GM21723 (cell line): ENCODE measurements around the gene AQP10.
"Not testable (repeated sequence)": the region's sequence is repeated elsewhere in the genome, so short reads cannot be mapped to it uniquely, and the experiment has no call there.

Experiments used
- ATAC-seq: cut with Tn5 transposase; IDR thresholded peaks from one replicate; pipeline ENCODE4 v1.9.1; 2021; ENCODE audit warnings: mild to moderate bottlenecking, moderate library complexity; ENCODE audit not compliant: unreplicated experiment

Gene AQP10

GRCh38 chr1:154323493-154323892, 2.6 kb downstream of the AQP10 start:
- ATAC-seq = no peak

GRCh38 chr1:154324241-154324640, 3.3 kb downstream of the AQP10 start:
- ATAC-seq = no peak

- ATAC-seq = no peak
Observed at GRCh38 chr1:154324669-154325582, 4.0 kb downstream of the AQP10 start, which contains the start of gene ATP8B2. ATP8B2 (plus strand) TSS chr1:154325525; CDS start chr1:154328142, 2,617 bp downstream.

- no peak for ATAC-seq
Observed at GRCh38 chr1:154325583-154326545, 5.0 kb downstream of the AQP10 start.

- no peak for ATAC-seq
Observed at GRCh38 chr1:154326546-154327465, 5.9 kb downstream of the AQP10 start.

- no peak for ATAC-seq
Observed at GRCh38 chr1:154327466-154328317, 6.8 kb downstream of the AQP10 start.

- no peak for ATAC-seq
Observed at GRCh38 chr1:154328318-154329151, 7.6 kb downstream of the AQP10 start.

- ATAC-seq = no peak
Observed at GRCh38 chr1:154329152-154329521, 8.2 kb downstream of the AQP10 start.

- ATAC-seq = no peak
Observed at GRCh38 chr1:154329551-154330131, 8.7 kb downstream of the AQP10 start.

GRCh38 chr1:154330669-154331068, 9.8 kb downstream of the AQP10 start:
- ATAC-seq = no peak

GRCh38 chr1:154334079-154335024, 13.5 kb downstream of the AQP10 start:
- no peak for ATAC-seq

- no peak for ATAC-seq
Observed at GRCh38 chr1:154335025-154335714, 14.3 kb downstream of the AQP10 start.

- ATAC-seq = no peak
Observed at GRCh38 chr1:154337253-154337894, 16.5 kb downstream of the AQP10 start.

GRCh38 chr1:154338875-154339274, 18.0 kb downstream of the AQP10 start:
- no peak for ATAC-seq

GRCh38 chr1:154341366-154341765, 20.5 kb downstream of the AQP10 start:
- not testable (repeated sequence) for ATAC-seq

- ATAC-seq = no peak
Observed at GRCh38 chr1:154342132-154342531, 21.2 kb downstream of the AQP10 start.
